Measurements from ENCODE around the gene TP53BP2. TPM values are rescaled to one million over a fixed set of nuclear protein-coding genes. Genes with fewer than 3 reads are reported as not detected.
"Not testable (repeated sequence)": the region's sequence is repeated elsewhere in the genome, so short reads cannot be mapped to it uniquely, and the experiment has no call there.

Gene TP53BP2
- total RNA-seq, 1 donor from 2014 or later = 63.8 TPM

DNA sequence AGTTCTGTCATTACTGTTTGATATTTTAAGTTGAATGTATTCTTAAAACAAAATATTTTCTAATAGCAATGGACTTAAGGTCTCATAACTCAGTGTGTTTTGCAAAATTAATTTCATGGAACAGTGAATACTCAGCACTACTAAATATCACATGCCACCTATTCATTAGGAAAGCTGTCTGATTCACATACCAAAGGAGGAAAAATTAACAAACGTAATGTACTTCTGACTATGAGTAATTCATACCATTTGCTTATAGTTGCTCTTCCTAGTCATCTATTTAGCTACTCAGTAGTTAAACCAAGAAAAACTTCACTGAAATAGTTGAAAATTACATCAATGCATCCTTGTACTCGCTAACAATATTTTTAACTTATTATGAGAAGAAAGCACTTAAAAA lies 35.2 kb downstream of the TP53BP2 start:
- no peaks in the 10 kb centered on the region for H3K27me3 Mint-ChIP-seq (ENCODE audit: low read depth)
- H3K27ac Mint-ChIP-seq = no peak overlapping the region
- no peak overlapping the region for H3K4me3 Mint-ChIP-seq
- peaks cover 4% of the 10 kb centered on the region for H3K4me1 Mint-ChIP-seq
- TF ChIP-seq, protein P1, sequence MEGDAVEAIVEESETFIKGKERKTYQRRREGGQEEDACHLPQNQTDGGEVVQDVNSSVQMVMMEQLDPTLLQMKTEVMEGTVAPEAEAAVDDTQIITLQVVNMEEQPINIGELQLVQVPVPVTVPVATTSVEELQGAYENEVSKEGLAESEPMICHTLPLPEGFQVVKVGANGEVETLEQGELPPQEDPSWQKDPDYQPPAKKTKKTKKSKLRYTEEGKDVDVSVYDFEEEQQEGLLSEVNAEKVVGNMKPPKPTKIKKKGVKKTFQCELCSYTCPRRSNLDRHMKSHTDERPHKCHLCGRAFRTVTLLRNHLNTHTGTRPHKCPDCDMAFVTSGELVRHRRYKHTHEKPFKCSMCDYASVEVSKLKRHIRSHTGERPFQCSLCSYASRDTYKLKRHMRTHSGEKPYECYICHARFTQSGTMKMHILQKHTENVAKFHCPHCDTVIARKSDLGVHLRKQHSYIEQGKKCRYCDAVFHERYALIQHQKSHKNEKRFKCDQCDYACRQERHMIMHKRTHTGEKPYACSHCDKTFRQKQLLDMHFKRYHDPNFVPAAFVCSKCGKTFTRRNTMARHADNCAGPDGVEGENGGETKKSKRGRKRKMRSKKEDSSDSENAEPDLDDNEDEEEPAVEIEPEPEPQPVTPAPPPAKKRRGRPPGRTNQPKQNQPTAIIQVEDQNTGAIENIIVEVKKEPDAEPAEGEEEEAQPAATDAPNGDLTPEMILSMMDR (IDR thresholded peaks at IDR 0.05; ENCODE audit: unreplicated experiment) = no peak
- H3K9me3 Mint-ChIP-seq = peaks cover 7% of the 10 kb centered on the region
- no peak for DNase-seq (ENCODE audit: low spot score in 2 of 2, unreplicated experiment in 2 of 2)
- H3K36me3 Mint-ChIP-seq = peaks cover 47% of the 10 kb centered on the region

DNA sequence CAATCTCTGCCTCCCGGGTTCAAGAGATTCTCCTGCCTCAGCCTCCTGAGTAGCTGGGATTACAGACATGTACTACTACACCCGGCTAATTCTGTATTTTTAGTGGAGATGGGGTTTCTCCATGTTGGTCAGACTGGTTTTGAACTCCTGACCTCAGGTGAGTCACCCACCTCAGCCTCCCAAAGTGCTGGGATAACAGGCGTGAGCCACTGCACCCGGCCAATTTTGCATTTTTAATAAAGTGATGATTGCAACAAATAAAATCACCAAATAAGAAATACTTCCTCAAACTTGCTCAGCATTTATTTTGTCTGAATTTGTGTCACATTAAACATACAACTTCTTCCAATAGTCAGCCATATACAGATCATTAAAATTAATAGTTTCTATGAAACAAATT lies 35.8 kb downstream of the TP53BP2 start:
- not testable (repeated sequence) for H3K27ac Mint-ChIP-seq; H3K4me3 Mint-ChIP-seq; H3K4me1 Mint-ChIP-seq; DNase-seq (ENCODE audit: low spot score in 2 of 2, unreplicated experiment in 2 of 2); H3K27me3 Mint-ChIP-seq (ENCODE audit: low read depth); H3K9me3 Mint-ChIP-seq
- peaks cover 47% of the 10 kb centered on the region for H3K36me3 Mint-ChIP-seq

DNA sequence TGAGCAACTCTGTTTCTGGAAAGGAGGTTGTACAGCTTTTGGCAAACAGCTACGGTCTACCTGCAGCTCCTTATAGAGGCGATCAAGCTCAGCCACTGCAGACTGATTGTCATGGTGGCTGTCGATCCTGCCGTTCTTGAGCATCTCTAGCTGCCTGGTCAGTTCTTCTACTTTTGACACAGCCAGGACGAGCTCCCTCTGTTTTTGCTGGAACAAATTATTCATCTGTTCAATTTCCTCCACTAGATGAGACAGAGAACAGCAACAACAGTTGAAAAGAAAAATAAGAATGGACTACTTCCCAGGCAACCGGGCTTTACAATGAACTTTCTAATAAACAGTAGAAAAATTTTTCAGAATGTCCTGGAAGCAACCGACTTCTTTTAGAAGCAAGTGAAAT lies 42.5 kb downstream of the TP53BP2 start:
- Mint-ChIP-seq H3K36me3 (peaks cover 61% of the 10 kb centered on the region), H3K27me3 (ENCODE audit: low read depth) (no peaks in the 10 kb centered on the region), H3K4me3 (no peak overlapping the region), H3K4me1 (no peaks in the 10 kb centered on the region), H3K9me3 (peaks cover 7% of the 10 kb centered on the region), H3K27ac (no peak overlapping the region)
- no peak for DNase-seq (ENCODE audit: low spot score in 2 of 2, unreplicated experiment in 2 of 2)
- TF ChIP-seq, protein P1 (IDR thresholded peaks at IDR 0.05; ENCODE audit: unreplicated experiment) = no peak

DNA sequence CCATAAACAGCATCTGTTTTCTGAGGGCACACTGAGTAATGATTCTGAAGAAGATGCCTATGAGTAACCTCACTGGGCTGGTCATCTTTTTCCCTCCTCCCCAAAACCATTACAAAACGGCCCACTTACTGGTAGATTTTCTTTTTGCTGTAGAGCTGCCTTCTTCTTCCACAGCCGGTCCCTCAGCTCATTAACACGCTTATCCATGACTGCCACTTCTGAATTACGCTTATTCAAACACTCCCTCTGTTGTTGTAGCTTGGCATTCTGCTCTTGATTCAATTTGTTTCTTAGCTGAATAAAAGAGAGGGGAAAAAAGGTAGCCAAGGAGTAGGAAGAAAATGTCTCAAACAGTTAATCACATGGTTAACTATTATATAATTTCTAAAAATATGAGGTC lies 43.1 kb downstream of the TP53BP2 start:
- TF ChIP-seq, protein P1 (IDR thresholded peaks at IDR 0.05; ENCODE audit: unreplicated experiment) = no peak
- peaks cover 63% of the 10 kb centered on the region for H3K36me3 Mint-ChIP-seq

DNA sequence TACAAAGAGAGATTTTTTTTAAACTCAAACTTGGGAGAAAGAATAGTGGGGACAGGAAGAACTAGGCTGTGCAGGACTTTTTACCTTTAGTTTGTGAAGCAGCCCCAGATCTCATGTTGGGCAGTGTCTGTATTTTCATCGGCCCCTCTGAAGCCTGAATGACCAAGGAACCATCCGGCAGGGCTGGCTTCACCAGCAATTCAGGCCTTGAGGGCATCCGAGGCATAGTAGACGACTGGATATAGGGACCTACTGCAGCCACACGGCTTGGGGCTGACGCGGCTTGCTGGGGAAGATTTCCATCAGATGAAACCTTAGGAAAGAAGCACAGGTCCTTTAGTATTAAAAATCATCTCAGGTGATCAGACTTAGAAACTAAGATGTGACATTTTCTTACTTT lies 43.7 kb downstream of the TP53BP2 start:
- Mint-ChIP-seq H3K36me3 (peaks cover 59% of the 10 kb centered on the region), H3K27me3 (ENCODE audit: low read depth) (no peaks in the 10 kb centered on the region), H3K27ac (no peak overlapping the region), H3K4me3 (no peak overlapping the region), H3K4me1 (no peaks in the 10 kb centered on the region), H3K9me3 (peaks cover under 1% of the 10 kb centered on the region)
- TF ChIP-seq, protein P1 (IDR thresholded peaks at IDR 0.05; ENCODE audit: unreplicated experiment) = no peak
- no peak for DNase-seq (ENCODE audit: low spot score in 2 of 2, unreplicated experiment in 2 of 2)

More for the DNA sequence above, 43.1 kb downstream of the TP53BP2 start:
- Mint-ChIP-seq H3K27ac (no peak overlapping the region), H3K4me3 (no peak overlapping the region), H3K27me3 (ENCODE audit: low read depth) (no peaks in the 10 kb centered on the region), H3K9me3 (peaks cover 4% of the 10 kb centered on the region), H3K4me1 (no peaks in the 10 kb centered on the region)
- no peak for DNase-seq (ENCODE audit: low spot score in 2 of 2, unreplicated experiment in 2 of 2)

DNA sequence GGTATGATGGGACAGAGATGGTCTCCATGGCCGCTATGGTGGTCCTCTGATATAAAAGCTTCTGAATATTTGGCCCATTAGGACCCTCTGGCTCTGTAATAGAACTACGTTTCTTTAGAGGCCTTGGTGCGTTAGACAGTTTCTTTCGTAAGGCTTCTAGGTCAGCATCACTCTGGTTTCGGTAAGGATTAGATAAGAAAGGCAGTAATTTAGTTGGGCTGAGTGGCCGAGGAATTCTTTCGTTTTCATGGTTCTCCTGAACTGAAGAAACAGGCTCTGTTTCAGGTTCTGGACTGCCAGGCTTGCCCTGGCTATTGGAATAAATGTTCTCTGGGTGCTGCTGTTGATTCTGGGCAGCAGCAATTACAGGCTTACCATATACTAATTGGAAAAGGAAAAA lies 49.5 kb downstream of the TP53BP2 start:
- H3K4me3 Mint-ChIP-seq = no peak overlapping the region
- no peak overlapping the region for H3K27ac Mint-ChIP-seq
- TF ChIP-seq, protein P1 (IDR thresholded peaks at IDR 0.05; ENCODE audit: unreplicated experiment) = no peak
- no peak for DNase-seq (ENCODE audit: low spot score in 2 of 2, unreplicated experiment in 2 of 2)
- H3K4me1 Mint-ChIP-seq = peaks cover 22% of the 10 kb centered on the region
- peaks cover 46% of the 10 kb centered on the region for H3K36me3 Mint-ChIP-seq
- no peaks in the 10 kb centered on the region for H3K27me3 Mint-ChIP-seq (ENCODE audit: low read depth)
- no peaks in the 10 kb centered on the region for H3K9me3 Mint-ChIP-seq

Data from mesothelial cell of epicardium (in vitro differentiated cells).